Measurements from ENCODE around the gene KHDC4. TPM values are rescaled to one million over a fixed set of nuclear protein-coding genes. Genes with fewer than 3 reads are reported as not detected.
A peak's percentile ranks its signal among the peaks of the same experiment; 100 is the strongest.
"Not testable (repeated sequence)": the region's sequence is repeated elsewhere in the genome, so short reads cannot be mapped to it uniquely, and the experiment has no call there.

The KHDC4 gene
- total RNA-seq, 2 experiments from 2014 or later, result 63.8 to 71.4 TPM

- no peaks in the 10 kb centered on the region for H3K27me3 Mint-ChIP-seq
- H3K9me3 Mint-ChIP-seq, result no peaks in the 10 kb centered on the region
- ChIA-PET POLR2A (interaction anchor here (0.5 to 2.9 kb wide), 5 partner anchors 23 to 274 kb away, joined by 3 to 14 read pairs (median 3); partner anchors contain the start of genes KHDC4 and SYT11), CTCF (interaction anchor here (0.6 to 0.7 kb wide), 2 partner anchors 25 to 78 kb away, joined by 3 read pairs; no protein-coding TSS in a partner anchor)
- peak within 1 kb of the TSS; percentile 98 for H3K4me3 Mint-ChIP-seq
- peak; percentile 90 for DNase-seq
- peaks cover 66% of the 10 kb centered on the region for H3K36me3 Mint-ChIP-seq (ENCODE audit: low read depth)
- H3K27ac Mint-ChIP-seq, result peak within 1 kb of the TSS; percentile 97
- peaks cover 29% of the 10 kb centered on the region for H3K4me1 Mint-ChIP-seq
Measured at GRCh38 chr1:155911156-155912055, 22.8 kb downstream of the KHDC4 start, which contains the start of gene RIT1. Gene RIT1 (minus strand): TSS chr1:155911349. CDS start chr1:155910761, 588 bp downstream.

- H3K36me3 Mint-ChIP-seq (ENCODE audit: low read depth), result peaks cover 63% of the 10 kb centered on the region
- H3K4me1 Mint-ChIP-seq, result peaks cover 31% of the 10 kb centered on the region
- H3K27ac Mint-ChIP-seq, result peak overlapping the region; percentile 97
- POLR2A ChIA-PET, result interaction anchor here (0.5 to 2.9 kb wide), 5 partner anchors 24 to 273 kb away, joined by 3 to 14 read pairs (median 3); partner anchors contain the start of genes ARHGEF2, KHDC4 and SYT11
- peak; percentile 23 for DNase-seq
- CTCF ChIA-PET, result interaction anchor here (1.0 kb wide), 1 partner anchor 16 kb away, joined by 3 read pairs; no protein-coding TSS in a partner anchor
- peak overlapping the region; percentile 98 for H3K4me3 Mint-ChIP-seq
- H3K27me3 Mint-ChIP-seq, result no peaks in the 10 kb centered on the region
- H3K9me3 Mint-ChIP-seq, result no peaks in the 10 kb centered on the region
Measured at GRCh38 chr1:155910621-155911121, 23.5 kb downstream of the KHDC4 start.

GRCh38 chr1:155909894-155910293, 24.3 kb downstream of the KHDC4 start:
- Mint-ChIP-seq H3K27me3 (no peaks in the 10 kb centered on the region), H3K27ac (peak overlapping the region; percentile 97), H3K36me3 (ENCODE audit: low read depth) (peaks cover 61% of the 10 kb centered on the region), H3K9me3 (no peaks in the 10 kb centered on the region), H3K4me3 (peak overlapping the region; percentile 98), H3K4me1 (peaks cover 31% of the 10 kb centered on the region)
- POLR2A ChIA-PET, result interaction anchor here (0.8 to 2.9 kb wide), 3 partner anchors 25 to 69 kb away, joined by 3 to 14 read pairs (median 3); partner anchors contain the start of genes ARHGEF2 and KHDC4
- DNase-seq, result no peak
- CTCF ChIA-PET, result interaction anchor here (0.7 to 1.1 kb wide), 3 partner anchors 13 to 165 kb away, joined by 3 to 4 read pairs (median 3); no protein-coding TSS in a partner anchor

GRCh38 chr1:155904261-155904660, 30.0 kb downstream of the KHDC4 start:
- Mint-ChIP-seq H3K27me3 (no peaks in the 10 kb centered on the region), H3K9me3 (no peaks in the 10 kb centered on the region), H3K36me3 (ENCODE audit: low read depth) (peaks cover 59% of the 10 kb centered on the region), H3K4me1 (peaks cover 10% of the 10 kb centered on the region), H3K27ac (no peak overlapping the region), H3K4me3 (no peak overlapping the region)
- ChIA-PET POLR2A (interaction anchor here (1.5 to 2.1 kb wide), 4 partner anchors 9 to 29 kb away, joined by 4 to 13 read pairs (median 6); no protein-coding TSS in a partner anchor), CTCF (interaction anchor here (0.6 to 1.4 kb wide), 5 partner anchors 18 to 162 kb away, joined by 3 to 4 read pairs (median 3); no protein-coding TSS in a partner anchor)
- DNase-seq, result no peak

GRCh38 chr1:155900161-155900560, 34.1 kb downstream of the KHDC4 start:
- H3K27ac Mint-ChIP-seq, result no peak overlapping the region
- CTCF ChIA-PET, result no interaction called here

GRCh38 chr1:155899683-155900082, 34.5 kb downstream of the KHDC4 start:
- CTCF ChIA-PET, result interaction anchor here (1.0 kb wide), 1 partner anchor 90 kb away, joined by 3 read pairs; no protein-coding TSS in a partner anchor
- Mint-ChIP-seq H3K27me3 (no peaks in the 10 kb centered on the region), H3K4me3 (no peak overlapping the region), H3K27ac (peak overlapping the region; percentile 15), H3K36me3 (ENCODE audit: low read depth) (peaks cover 62% of the 10 kb centered on the region), H3K9me3 (no peaks in the 10 kb centered on the region), H3K4me1 (peaks cover 4% of the 10 kb centered on the region)
- POLR2A ChIA-PET, result interaction anchor here (1.1 to 1.9 kb wide), 2 partner anchors 17 to 40 kb away, joined by 3 to 6 read pairs; partner anchors contain the start of gene SYT11
- DNase-seq, result no peak

More at GRCh38 chr1:155900161-155900560, 34.1 kb downstream of the KHDC4 start:
- H3K36me3 Mint-ChIP-seq (ENCODE audit: low read depth), result peaks cover 64% of the 10 kb centered on the region
- no peak overlapping the region for H3K4me3 Mint-ChIP-seq
- POLR2A ChIA-PET, result no interaction called here
- H3K27me3 Mint-ChIP-seq, result no peaks in the 10 kb centered on the region
- no peak for DNase-seq
- no peaks in the 10 kb centered on the region for H3K9me3 Mint-ChIP-seq
- H3K4me1 Mint-ChIP-seq, result peaks cover 4% of the 10 kb centered on the region

- CTCF ChIA-PET, result interaction anchor here (1.0 to 1.7 kb wide), 2 partner anchors 17 to 91 kb away, joined by 3 read pairs; no protein-coding TSS in a partner anchor
- no peaks in the 10 kb centered on the region for H3K9me3 Mint-ChIP-seq
- POLR2A ChIA-PET, result interaction anchor here (1.1 to 1.9 kb wide), 2 partner anchors 16 to 39 kb away, joined by 3 to 6 read pairs; partner anchors contain the start of gene SYT11
- no peak overlapping the region for H3K27ac Mint-ChIP-seq
- peaks cover 54% of the 10 kb centered on the region for H3K36me3 Mint-ChIP-seq (ENCODE audit: low read depth)
- no peaks in the 10 kb centered on the region for H3K27me3 Mint-ChIP-seq
- H3K4me3 Mint-ChIP-seq, result no peak overlapping the region
- H3K4me1 Mint-ChIP-seq, result peaks cover 6% of the 10 kb centered on the region
- DNase-seq, result no peak
Measured at GRCh38 chr1:155898888-155899287, 35.3 kb downstream of the KHDC4 start.

- Mint-ChIP-seq H3K4me3 (no peak overlapping the region), H3K4me1 (peaks cover 18% of the 10 kb centered on the region), H3K27me3 (no peaks in the 10 kb centered on the region), H3K27ac (no peak overlapping the region), H3K9me3 (no peaks in the 10 kb centered on the region), H3K36me3 (ENCODE audit: low read depth) (peaks cover 49% of the 10 kb centered on the region)
- no peak for DNase-seq
- CTCF ChIA-PET, result interaction anchor here (1.7 kb wide), 1 partner anchor 18 kb away, joined by 3 read pairs; no protein-coding TSS in a partner anchor
- POLR2A ChIA-PET, result interaction anchor here (1.9 kb wide), 1 partner anchor 38 kb away, joined by 6 read pairs; the partner anchor contains the start of gene SYT11
Measured at GRCh38 chr1:155897746-155898145, 36.5 kb downstream of the KHDC4 start.

- H3K27me3 Mint-ChIP-seq, DNase-seq, CTCF ChIA-PET, H3K4me3 Mint-ChIP-seq, H3K27ac Mint-ChIP-seq, H3K9me3 Mint-ChIP-seq: not testable (repeated sequence)
- peaks cover 44% of the 10 kb centered on the region for H3K36me3 Mint-ChIP-seq (ENCODE audit: low read depth)
- H3K4me1 Mint-ChIP-seq, result peaks cover 21% of the 10 kb centered on the region
- POLR2A ChIA-PET, result interaction anchor here (2.2 kb wide), 1 partner anchor 7 kb away, joined by 6 read pairs; no protein-coding TSS in a partner anchor
Measured at GRCh38 chr1:155896476-155896875, 37.7 kb downstream of the KHDC4 start.

- DNase-seq, H3K4me3 Mint-ChIP-seq, H3K27me3 Mint-ChIP-seq, H3K27ac Mint-ChIP-seq, H3K9me3 Mint-ChIP-seq: not testable (repeated sequence)
- peaks cover 39% of the 10 kb centered on the region for H3K36me3 Mint-ChIP-seq (ENCODE audit: low read depth)
- POLR2A ChIA-PET, result interaction anchor here (1.0 to 2.2 kb wide), 2 partner anchors 8 to 34 kb away, joined by 6 to 8 read pairs; no protein-coding TSS in a partner anchor
- CTCF ChIA-PET, result interaction anchor here (0.6 to 1.7 kb wide), 3 partner anchors 15 to 94 kb away, joined by 3 to 5 read pairs (median 3); no protein-coding TSS in a partner anchor
- H3K4me1 Mint-ChIP-seq, result peaks cover 21% of the 10 kb centered on the region
Measured at GRCh38 chr1:155895617-155896016, 38.6 kb downstream of the KHDC4 start.

- H3K36me3 Mint-ChIP-seq (ENCODE audit: low read depth), result peaks cover 20% of the 10 kb centered on the region
- ChIA-PET POLR2A (interaction anchor here (0.7 to 2.4 kb wide), 7 partner anchors 11 to 389 kb away, joined by 3 to 13 read pairs (median 5); partner anchors contain the start of genes KHDC4, SMG5 and SYT11), CTCF (interaction anchor here (0.9 to 1.4 kb wide), 3 partner anchors 10 to 165 kb away, joined by 3 to 4 read pairs (median 3); partner anchors contain the start of gene GON4L)
- H3K27ac Mint-ChIP-seq, result peak overlapping the region; percentile 86
- H3K9me3 Mint-ChIP-seq, result no peaks in the 10 kb centered on the region
- no peak overlapping the region for H3K4me3 Mint-ChIP-seq
- H3K27me3 Mint-ChIP-seq, result no peaks in the 10 kb centered on the region
- DNase-seq, result peak; percentile 40
- H3K4me1 Mint-ChIP-seq, result peaks cover 19% of the 10 kb centered on the region
Measured at GRCh38 chr1:155893389-155894142, 40.6 kb downstream of the KHDC4 start.
